K562 (cell line): ENCODE data around the gene ORAI3. TPM values are rescaled to one million over a fixed set of nuclear protein-coding genes. Genes with fewer than 3 reads are reported as not detected.

ENCODE experiments used
- ASH1L ChIP-seq: fragments of 450-650 bp; IDR thresholded peaks from 2 replicates; pipeline ENCODE4 v1.6.1; 2018; ENCODE audit warnings: borderline replicate concordance, mild to moderate bottlenecking, low read depth; ENCODE audit not compliant: partially characterized antibody
- BCOR ChIP-seq: fragments of 450-650 bp; IDR thresholded peaks from 2 replicates; pipeline ENCODE4 v1.6.1; 2016
- CBX3 ChIP-seq, 2 experiments: IDR thresholded peaks; 1 replicate in 1 of 2; 2 replicates in 1 of 2; pipeline ENCODE4 v1.6.1; 2012; ENCODE audit warnings: inconsistent platforms in 2 of 2, low read length in 2 of 2, borderline replicate concordance in 1 of 2, control low read depth in 1 of 2
- CCAR2 ChIP-seq: fragments of 200-400 bp; formaldehyde crosslinking; IDR thresholded peaks from 2 replicates; pipeline ENCODE4 v1.6.1; 2017; ENCODE audit warnings: mild to moderate bottlenecking, low read depth, low read length
- DPF2 ChIP-seq: fragments of 450-650 bp; IDR thresholded peaks from 2 replicates; pipeline ENCODE4 v1.6.1; 2016
- ELF4 ChIP-seq: fragments of 450-650 bp; formaldehyde crosslinking; IDR thresholded peaks from 2 replicates; pipeline ENCODE4 v1.4.0; 2022; ENCODE audit warnings: missing genetic modification characterization
- GATA2 ChIP-seq: sonication (generic); formaldehyde crosslinking; IDR thresholded peaks from 2 replicates; pipeline ENCODE4 v1.4.0; 2020; ENCODE audit warnings: mild to moderate bottlenecking, missing genetic modification reagents
- GTF2F1 ChIP-seq: IDR thresholded peaks from 2 replicates; pipeline ENCODE4 v1.6.1; 2011; ENCODE audit warnings: low read depth, low read length, improper control_type of control experiment
- NELFE ChIP-seq: IDR thresholded peaks from 2 replicates; pipeline ENCODE4 v1.6.1; 2011; ENCODE audit warnings: mild to moderate bottlenecking; ENCODE audit not compliant: insufficient read depth, insufficient read length
- NR2C1 ChIP-seq, 2 experiments: fragments of 450-650 bp; IDR thresholded peaks; 2 replicates each; pipeline ENCODE4 v1.6.1; 2017; ENCODE audit warnings: mild to moderate bottlenecking in 2 of 2, antibody characterized with exemption in 1 of 2, inconsistent platforms in 1 of 2, missing compliant biosample characterization in 1 of 2, missing genetic modification characterization in 1 of 2
- NRF1 ChIP-seq, 2 experiments: fragments of 450-650 bp; IDR thresholded peaks in 1 of 2; conservative IDR thresholded peaks in 1 of 2; 2 replicates each; pipeline ENCODE4 v1.6.1; 2014; ENCODE audit warnings: mild to moderate bottlenecking in 2 of 2
- RAD51 ChIP-seq: fragments of 450-650 bp; IDR thresholded peaks from 2 replicates; pipeline ENCODE4 v1.7.1; 2016; ENCODE audit warnings: low read depth, mild to moderate bottlenecking, borderline replicate concordance
- RBFOX2 ChIP-seq: fragments of 200-400 bp; formaldehyde crosslinking; IDR thresholded peaks from 2 replicates; pipeline ENCODE4 v1.6.1; 2017; ENCODE audit warnings: low read depth, mild to moderate bottlenecking, low read length, moderate library complexity
- RBM39 ChIP-seq: fragments of 200-400 bp; formaldehyde crosslinking; optimal IDR thresholded peaks from 2 replicates; pipeline ENCODE3; 2018; ENCODE audit warnings: low read depth, low read length
- ZC3H8 ChIP-seq: fragments of 450-650 bp; IDR thresholded peaks from 2 replicates; pipeline ENCODE4 v1.6.1; 2017
- ZFX ChIP-seq: sonication (generic); formaldehyde crosslinking; IDR thresholded peaks from 2 replicates; pipeline ENCODE4 v1.8.0; 2022; ENCODE audit warnings: mild to moderate bottlenecking, missing genetic modification reagents, moderate library complexity
- ZKSCAN8 ChIP-seq: fragments of 200-800 bp; sonication (Bioruptor generic); IDR thresholded peaks from 2 replicates; pipeline ENCODE4 v1.6.1; 2016; ENCODE audit warnings: missing genetic modification characterization, missing compliant biosample characterization
- ZNF143 ChIP-seq: sonication (generic); formaldehyde crosslinking; IDR thresholded peaks from 2 replicates; pipeline ENCODE4 v1.9.0; 2022; ENCODE audit warnings: mild to moderate bottlenecking, missing genetic modification reagents
- ZNF146 ChIP-seq: IDR thresholded peaks from one replicate; pipeline ENCODE4 v1.6.1; 2018; ENCODE audit warnings: missing compliant biosample characterization; ENCODE audit not compliant: unreplicated experiment
- ZNF444 ChIP-seq: fragments of 250-450 bp; sonication (Bioruptor Pico); IDR thresholded peaks from 2 replicates; pipeline ENCODE4 v1.4.0; 2020; ENCODE audit warnings: mild to moderate bottlenecking, moderate library complexity
- ZNF699 ChIP-seq: fragments of 250-450 bp; sonication (Bioruptor Pico); IDR thresholded peaks from 2 replicates; pipeline ENCODE4 v1.8.0; 2021; ENCODE audit warnings: mild to moderate bottlenecking, moderate library complexity; ENCODE audit not compliant: insufficient replicate concordance
- polyA plus RNA-seq, 8 experiments: library from polyadenylated mRNA; depleted of rRNA in 4 of 8; stranded (reverse) in 5 of 8; unstranded in 3 of 8; fragments of >200 nt; fragmentation: Nextera tagmentation in 2 of 8; fragmentation: Illumina TruSeq in 1 of 8; extraction: Ambion mirVana in 2 of 8; extraction: Trizol in 1 of 8; gene quantifications; 2 replicates each; pipeline versions ENCODE4 v1.2.1 to v1.2.3, GENCODE V29; 2011 to 2014; ENCODE audit warnings: inconsistent platforms in 1 of 8, missing spikeins in 1 of 8
- total RNA-seq, 7 experiments: library from RNA; depleted of rRNA in 6 of 7; stranded (reverse); fragments of >200 nt in 6 of 7; fragmentation: Illumina TruSeq in 2 of 7; extraction: Trizol in 2 of 7; gene quantifications; 2 replicates each; pipeline versions ENCODE4 v1.2.1 to v1.2.3, GENCODE V29; 2011 to 2021; ENCODE audit warnings: low replicate concordance in 1 of 7
- TF ChIP-seq, protein P1 (sequence below): fragments of 450-650 bp; formaldehyde crosslinking; IDR thresholded peaks from 2 replicates; pipeline ENCODE4 v1.4.0; 2022; ENCODE audit warnings: missing genetic modification characterization
- TF ChIP-seq, protein P2 (sequence below): IDR thresholded peaks from 2 replicates; pipeline ENCODE4 v1.6.1; 2014; ENCODE audit warnings: antibody characterized with exemption
- TF ChIP-seq, protein P3 (sequence below): conservative IDR thresholded peaks from 2 replicates; pipeline ENCODE4 v1.6.1; 2011; ENCODE audit warnings: low read depth, mild to moderate bottlenecking, low read length; ENCODE audit not compliant: control insufficient read depth

ORAI3 gene
- total and polyA plus RNA-seq, 9 of the 15 experiments (the other 6 are each of a cell fraction or from before 2014, with no cell fraction given), result 4.9 to 23.3 (median 14.1) TPM

DNA sequence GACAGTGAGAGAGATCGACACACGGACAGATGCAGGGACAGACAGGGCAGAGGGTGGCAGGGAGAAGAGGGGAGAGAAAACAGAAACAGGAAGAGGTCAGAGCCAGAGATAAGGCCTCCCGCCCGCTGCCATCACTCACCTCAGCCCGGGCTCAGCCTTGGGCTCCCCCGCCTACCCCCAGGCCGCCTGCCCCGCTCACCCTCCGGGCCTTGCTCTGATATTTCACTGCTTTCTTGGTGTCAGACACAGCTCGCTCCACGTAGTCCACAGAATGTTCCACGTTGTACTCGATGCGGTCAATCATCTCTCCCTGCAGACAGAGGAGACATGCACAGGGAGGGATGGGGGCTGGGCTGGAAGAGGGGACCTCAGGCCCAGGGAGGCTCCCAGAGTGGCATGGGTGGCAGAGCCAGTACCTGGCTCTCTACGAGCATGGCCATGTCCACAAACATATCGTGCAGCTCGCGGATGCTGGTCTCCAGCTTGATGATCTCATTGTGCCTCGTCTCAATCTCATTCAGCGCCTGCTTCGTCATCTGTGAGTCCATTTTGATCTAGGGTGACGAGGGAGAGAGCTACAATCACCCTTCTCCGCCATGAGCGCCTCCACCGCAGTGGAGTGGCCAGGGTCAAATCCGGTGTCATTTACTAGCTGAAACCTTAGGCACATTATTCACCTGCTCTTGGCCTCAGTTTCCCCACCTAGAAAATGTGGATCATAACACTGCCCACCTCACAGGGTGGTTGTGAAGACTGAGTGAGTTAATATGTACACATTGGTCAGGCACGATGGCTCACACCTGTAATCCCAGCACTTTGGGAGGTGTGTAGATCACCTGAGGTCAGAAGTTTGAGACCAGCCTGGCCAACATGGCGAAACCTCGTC, 44.3 kb downstream of the ORAI3 start (continued):
- TF ChIP-seq, protein P1, sequence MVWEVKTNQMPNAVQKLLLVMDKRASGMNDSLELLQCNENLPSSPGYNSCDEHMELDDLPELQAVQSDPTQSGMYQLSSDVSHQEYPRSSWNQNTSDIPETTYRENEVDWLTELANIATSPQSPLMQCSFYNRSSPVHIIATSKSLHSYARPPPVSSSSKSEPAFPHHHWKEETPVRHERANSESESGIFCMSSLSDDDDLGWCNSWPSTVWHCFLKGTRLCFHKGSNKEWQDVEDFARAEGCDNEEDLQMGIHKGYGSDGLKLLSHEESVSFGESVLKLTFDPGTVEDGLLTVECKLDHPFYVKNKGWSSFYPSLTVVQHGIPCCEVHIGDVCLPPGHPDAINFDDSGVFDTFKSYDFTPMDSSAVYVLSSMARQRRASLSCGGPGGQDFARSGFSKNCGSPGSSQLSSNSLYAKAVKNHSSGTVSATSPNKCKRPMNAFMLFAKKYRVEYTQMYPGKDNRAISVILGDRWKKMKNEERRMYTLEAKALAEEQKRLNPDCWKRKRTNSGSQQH (CRISPR knock-in tag), result no peak
- TF ChIP-seq ZFX (CRISPR knock-in tag) (peak; percentile 62), NR2C1 (IDR thresholded peaks at IDR 0.05) (no peak), NR2C1 (tag; IDR thresholded peaks at IDR 0.05) (no peak), ELF4 (CRISPR knock-in tag) (no peak), RBM39 (no peak), CBX3 (IDR thresholded peaks at IDR 0.05; ENCODE audit: borderline replicate concordance in 1 of 2, low read length in 2 of 2) (no peak), GTF2F1 (no peak), ZKSCAN8 (CRISPR knock-in tag) (no peak), RBFOX2 (peak; percentile 47; the same call in 1 of the 2 replicates), ASH1L (no peak), ZC3H8 (no peak), GATA2 (CRISPR knock-in tag) (no peak), ZNF143 (CRISPR knock-in tag) (no peak), CCAR2 (no peak), BCOR (0 out of 2 replicates have a peak, but pooled peaks have one; percentile 33), ZNF146 (CRISPR knock-in tag) (no peak), NELFE (no peak), NRF1 (conservative IDR thresholded peaks at IDR 0.05 in 1 of 2, IDR thresholded peaks at IDR 0.05 in 1 of 2) (no peak), ZNF699 (CRISPR knock-in tag) (no peak), RAD51 (no peak), DPF2 (peak; percentile 44; the same call in 1 of the 2 replicates), ZNF444 (CRISPR knock-in tag) (no peak)
- TF ChIP-seq, protein P2, sequence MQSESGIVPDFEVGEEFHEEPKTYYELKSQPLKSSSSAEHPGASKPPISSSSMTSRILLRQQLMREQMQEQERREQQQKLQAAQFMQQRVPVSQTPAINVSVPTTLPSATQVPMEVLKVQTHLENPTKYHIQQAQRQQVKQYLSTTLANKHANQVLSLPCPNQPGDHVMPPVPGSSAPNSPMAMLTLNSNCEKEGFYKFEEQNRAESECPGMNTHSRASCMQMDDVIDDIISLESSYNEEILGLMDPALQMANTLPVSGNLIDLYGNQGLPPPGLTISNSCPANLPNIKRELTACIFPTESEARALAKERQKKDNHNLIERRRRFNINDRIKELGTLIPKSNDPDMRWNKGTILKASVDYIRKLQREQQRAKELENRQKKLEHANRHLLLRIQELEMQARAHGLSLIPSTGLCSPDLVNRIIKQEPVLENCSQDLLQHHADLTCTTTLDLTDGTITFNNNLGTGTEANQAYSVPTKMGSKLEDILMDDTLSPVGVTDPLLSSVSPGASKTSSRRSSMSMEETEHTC, result no peak
- TF ChIP-seq, protein P3, sequence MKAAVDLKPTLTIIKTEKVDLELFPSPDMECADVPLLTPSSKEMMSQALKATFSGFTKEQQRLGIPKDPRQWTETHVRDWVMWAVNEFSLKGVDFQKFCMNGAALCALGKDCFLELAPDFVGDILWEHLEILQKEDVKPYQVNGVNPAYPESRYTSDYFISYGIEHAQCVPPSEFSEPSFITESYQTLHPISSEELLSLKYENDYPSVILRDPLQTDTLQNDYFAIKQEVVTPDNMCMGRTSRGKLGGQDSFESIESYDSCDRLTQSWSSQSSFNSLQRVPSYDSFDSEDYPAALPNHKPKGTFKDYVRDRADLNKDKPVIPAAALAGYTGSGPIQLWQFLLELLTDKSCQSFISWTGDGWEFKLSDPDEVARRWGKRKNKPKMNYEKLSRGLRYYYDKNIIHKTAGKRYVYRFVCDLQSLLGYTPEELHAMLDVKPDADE, result no peak
